ENCODE measurements around the gene ARL5C. TPM values are rescaled to one million over a fixed set of nuclear protein-coding genes. Genes with fewer than 3 reads are reported as not detected.
"Not testable (repeated sequence)": the region's sequence is repeated elsewhere in the genome, so short reads cannot be mapped to it uniquely, and the experiment has no call there.

The ARL5C gene
- total RNA-seq, 6 experiments from 2014 or later: not detected

DNA sequence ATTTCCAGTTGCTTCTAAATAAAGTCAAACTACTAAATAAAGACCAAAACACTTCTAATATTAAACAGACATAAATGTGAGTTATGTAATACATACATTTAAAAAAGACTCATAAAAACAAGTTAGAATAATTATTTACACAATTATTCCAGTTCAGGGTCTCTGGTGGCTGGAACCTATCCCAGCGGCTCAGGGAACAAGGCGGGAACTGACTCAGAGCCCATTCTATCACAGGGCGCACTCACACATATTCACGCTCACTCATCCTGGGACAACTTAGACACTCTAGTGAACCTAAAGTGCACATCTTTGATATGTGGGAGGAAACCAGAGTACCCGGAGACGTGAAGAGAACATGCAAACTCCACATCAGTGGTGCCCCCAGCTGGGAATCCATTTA is 39.5 kb downstream of the ARL5C start:
- Histone ChIP-seq H3K27me3 (no peaks in the 10 kb centered on the region), H3K36me3 (no peaks in the 10 kb centered on the region), H3K9me3 (no peaks in the 10 kb centered on the region), H3K27ac (no peak overlapping the region), H3K4me1 (no peaks in the 10 kb centered on the region), H3K4me3 (no peak overlapping the region)
- no peak for ATAC-seq
- TF ChIP-seq, protein P1, sequence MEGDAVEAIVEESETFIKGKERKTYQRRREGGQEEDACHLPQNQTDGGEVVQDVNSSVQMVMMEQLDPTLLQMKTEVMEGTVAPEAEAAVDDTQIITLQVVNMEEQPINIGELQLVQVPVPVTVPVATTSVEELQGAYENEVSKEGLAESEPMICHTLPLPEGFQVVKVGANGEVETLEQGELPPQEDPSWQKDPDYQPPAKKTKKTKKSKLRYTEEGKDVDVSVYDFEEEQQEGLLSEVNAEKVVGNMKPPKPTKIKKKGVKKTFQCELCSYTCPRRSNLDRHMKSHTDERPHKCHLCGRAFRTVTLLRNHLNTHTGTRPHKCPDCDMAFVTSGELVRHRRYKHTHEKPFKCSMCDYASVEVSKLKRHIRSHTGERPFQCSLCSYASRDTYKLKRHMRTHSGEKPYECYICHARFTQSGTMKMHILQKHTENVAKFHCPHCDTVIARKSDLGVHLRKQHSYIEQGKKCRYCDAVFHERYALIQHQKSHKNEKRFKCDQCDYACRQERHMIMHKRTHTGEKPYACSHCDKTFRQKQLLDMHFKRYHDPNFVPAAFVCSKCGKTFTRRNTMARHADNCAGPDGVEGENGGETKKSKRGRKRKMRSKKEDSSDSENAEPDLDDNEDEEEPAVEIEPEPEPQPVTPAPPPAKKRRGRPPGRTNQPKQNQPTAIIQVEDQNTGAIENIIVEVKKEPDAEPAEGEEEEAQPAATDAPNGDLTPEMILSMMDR (IDR thresholded peaks at IDR 0.05): no peak
- TF ChIP-seq POLR2A (IDR thresholded peaks at IDR 0.05): no peak
- 63% methylated on average over 5 of the region's 6 CpGs for WGBS (ENCODE audit: insufficient coverage, low coverage, low lambda C conversion rate, missing lambda C conversion rate)
- intact Hi-C loops (cut with DNase I): no loop called here
- DNase-seq: no peak

DNA sequence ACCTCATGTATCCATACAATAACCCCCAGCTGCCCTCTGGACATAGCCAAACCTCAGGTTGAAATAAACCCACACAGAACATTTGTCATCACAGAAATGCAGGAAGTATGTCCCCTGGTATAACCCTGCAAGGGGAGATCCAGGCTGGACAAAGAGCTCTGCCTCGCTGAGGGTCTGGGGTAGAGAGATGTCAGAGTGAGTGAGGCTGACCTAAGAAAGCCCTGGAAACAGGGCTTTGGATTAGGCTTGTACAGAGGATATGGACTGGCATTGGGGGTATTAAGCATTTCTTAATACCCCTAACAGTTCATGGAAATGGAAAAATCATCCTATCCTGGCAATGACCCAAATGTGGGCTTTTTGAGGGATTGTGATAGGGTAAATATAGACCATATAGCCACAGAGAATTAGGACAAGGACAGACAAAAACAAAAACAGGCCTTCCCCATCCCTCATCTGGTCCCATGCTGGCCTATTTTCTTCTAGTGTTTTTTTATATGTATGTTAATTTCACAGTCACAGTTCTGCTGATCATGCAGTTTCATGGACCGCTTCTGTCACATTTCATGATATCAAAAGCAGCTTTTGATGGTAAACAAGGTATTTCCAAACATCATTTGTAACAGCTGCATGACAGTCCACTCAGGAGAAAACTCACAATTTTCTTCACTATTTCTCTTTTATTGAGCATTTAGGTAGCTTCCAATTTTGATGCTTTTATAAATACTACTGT is 40.7 kb downstream of the ARL5C start:
- intact Hi-C loops (cut with DNase I): no loop called here
- 75% methylated on average over 2 of the region's 2 CpGs for WGBS (ENCODE audit: insufficient coverage, low coverage, low lambda C conversion rate, missing lambda C conversion rate)
- H3K4me3 ChIP-seq: no peak overlapping the region
- no peak overlapping the region for H3K27ac ChIP-seq
- TF ChIP-seq POLR2A (IDR thresholded peaks at IDR 0.05): no peak
- TF ChIP-seq, protein P1 (IDR thresholded peaks at IDR 0.05): no peak
- H3K4me1 ChIP-seq: no peaks in the 10 kb centered on the region
- no peaks in the 10 kb centered on the region for H3K9me3 ChIP-seq
- H3K27me3 ChIP-seq: no peaks in the 10 kb centered on the region
- DNase-seq: no peak
- H3K36me3 ChIP-seq: no peaks in the 10 kb centered on the region
- no peak for ATAC-seq

DNA sequence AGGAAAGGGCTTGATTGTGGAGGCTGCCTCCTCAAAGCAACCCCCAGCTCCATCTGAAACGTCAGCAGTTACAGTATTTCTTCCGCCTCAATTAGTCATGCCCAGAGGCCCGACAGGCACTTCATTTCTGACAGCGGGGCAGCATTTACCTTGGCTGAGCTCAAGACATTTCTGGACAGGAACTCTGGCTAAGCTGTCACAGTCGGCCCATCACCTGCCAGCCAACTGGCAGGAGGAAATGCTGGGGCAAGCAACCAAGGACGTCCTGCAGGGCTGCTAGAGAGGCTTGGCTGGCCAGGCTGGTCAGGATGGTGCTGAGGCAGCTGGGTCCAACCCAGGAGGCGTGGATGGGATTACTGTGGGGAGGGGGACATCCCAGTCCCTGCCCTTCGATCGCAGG is 42.3 kb downstream of the ARL5C start:
- intact Hi-C loops (cut with DNase I): no loop called here

DNA sequence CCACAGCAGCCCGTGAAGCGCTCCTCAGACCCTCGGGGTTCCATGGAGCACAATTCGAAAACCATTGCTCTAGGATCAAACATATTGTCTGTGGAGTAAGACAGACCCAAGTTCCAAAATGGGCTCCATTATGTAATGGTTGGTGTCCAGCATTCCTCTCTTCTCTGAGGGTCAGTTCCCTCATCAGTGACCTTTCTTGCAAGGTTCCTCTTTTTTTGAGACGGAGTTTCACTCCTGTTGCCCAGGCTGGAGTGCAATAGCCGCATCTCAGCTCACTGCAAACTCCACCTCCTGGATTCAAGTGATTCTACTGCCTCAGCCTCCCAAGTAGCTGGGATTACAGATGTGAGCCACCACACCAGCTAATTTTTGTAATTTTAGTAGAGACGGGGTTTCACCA is 43.0 kb downstream of the ARL5C start:
- no peaks in the 10 kb centered on the region for H3K9me3 ChIP-seq
- ATAC-seq: peak in 2 of 4 donors; percentile 30 to 50
- no peak overlapping the region for H3K27ac ChIP-seq
- intact Hi-C loops (cut with DNase I): no loop called here
- H3K36me3 ChIP-seq: no peaks in the 10 kb centered on the region
- WGBS (ENCODE audit: insufficient coverage, low coverage, low lambda C conversion rate, missing lambda C conversion rate): 71% methylated on average over 7 of the region's 7 CpGs
- DNase-seq: no peak
- no peaks in the 10 kb centered on the region for H3K4me1 ChIP-seq
- TF ChIP-seq POLR2A (IDR thresholded peaks at IDR 0.05): no peak
- TF ChIP-seq, protein P1 (IDR thresholded peaks at IDR 0.05): no peak
- no peaks in the 10 kb centered on the region for H3K27me3 ChIP-seq
- no peak overlapping the region for H3K4me3 ChIP-seq

More for the DNA sequence above, 42.3 kb downstream of the ARL5C start:
- WGBS (ENCODE audit: insufficient coverage, low coverage, low lambda C conversion rate, missing lambda C conversion rate): no CpG with 5 or more reads among the region's 9 CpGs
- Histone ChIP-seq H3K9me3 (no peaks in the 10 kb centered on the region), H3K27ac (no peak overlapping the region), H3K27me3 (no peaks in the 10 kb centered on the region), H3K36me3 (no peaks in the 10 kb centered on the region), H3K4me3 (no peak overlapping the region), H3K4me1 (no peaks in the 10 kb centered on the region)
- DNase-seq (no peak), ATAC-seq (no peak)
- TF ChIP-seq POLR2A (IDR thresholded peaks at IDR 0.05): no peak
- TF ChIP-seq, protein P1 (IDR thresholded peaks at IDR 0.05): no peak

DNA sequence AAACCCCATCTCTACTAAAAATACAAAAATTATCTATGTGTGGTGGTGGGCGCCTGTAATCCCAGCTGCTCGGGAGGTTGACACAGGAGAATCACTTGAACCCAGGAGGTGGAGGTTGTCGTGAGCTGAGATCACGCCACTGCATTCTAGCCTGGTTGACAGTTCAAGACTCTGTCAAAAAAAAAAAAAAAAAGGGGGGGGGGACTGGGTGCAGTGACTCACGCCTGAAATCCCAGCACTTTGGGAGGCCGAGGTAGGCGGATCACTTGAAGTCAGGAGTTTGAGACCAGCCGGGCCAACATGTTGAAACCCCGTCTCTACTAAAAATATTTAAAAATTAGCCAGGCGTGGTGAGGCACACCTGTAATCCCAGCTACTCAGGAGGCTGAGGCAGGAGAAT is 44.0 kb downstream of the ARL5C start:
- not testable (repeated sequence) for DNase-seq

More for the DNA sequence above, 44.0 kb downstream of the ARL5C start:
- H3K4me1 ChIP-seq; ATAC-seq; H3K9me3 ChIP-seq; H3K36me3 ChIP-seq; intact Hi-C loops (cut with DNase I); H3K27ac ChIP-seq; H3K27me3 ChIP-seq; H3K4me3 ChIP-seq: not testable (repeated sequence)
- 84% methylated on average over 10 of the region's 10 CpGs for WGBS (ENCODE audit: insufficient coverage, low coverage, low lambda C conversion rate, missing lambda C conversion rate)
